ENCODE results near the gene MRPL34. TPM values are rescaled to one million over a fixed set of nuclear protein-coding genes. Genes with fewer than 3 reads are reported as not detected.

Gene MRPL34
- total RNA-seq, 2 donors from 2014 or later, result 58.1 to 62.2 TPM

GRCh38 chr19:17309198-17309964 lies 3.7 kb downstream of the MRPL34 start, which contains the start of gene DDA1:
Gene DDA1, plus strand, starts transcription at chr19:17309563. Its CDS starts 92 bp downstream, at chr19:17309655.
- Mint-ChIP-seq H3K36me3 (ENCODE audit: low read depth) (peaks cover 10% of the 10 kb centered on the region), H3K27ac (peak within 1 kb of the TSS; percentile 93), H3K9me3 (no peaks in the 10 kb centered on the region), H3K27me3 (ENCODE audit: insufficient read depth) (no peaks in the 10 kb centered on the region), H3K4me3 (peak within 1 kb of the TSS; percentile 93), H3K4me1 (peaks cover 17% of the 10 kb centered on the region)
- Histone ChIP-seq H3K9me3 (ENCODE audit: control insufficient read depth, low read length) (no peaks in the 10 kb centered on the region), H3K27me3 (ENCODE audit: control insufficient read depth, insufficient read depth, low read length, poor library complexity, severe bottlenecking) (no peaks in the 10 kb centered on the region), H3K27ac (ENCODE audit: low read depth, low read length) (no peak within 1 kb of the TSS), H3K4me3 (ENCODE audit: low read length) (peak within 1 kb of the TSS; percentile 83), H3K36me3 (ENCODE audit: control insufficient read depth, insufficient read depth, low read length) (peaks cover 19% of the 10 kb centered on the region), H3K9ac (ENCODE audit: extremely low read depth, low read length, poor library complexity, severe bottlenecking) (peak within 1 kb of the TSS; percentile 85), H3K4me1 (ENCODE audit: control insufficient read depth, insufficient read depth, low read length) (peaks cover 6% of the 10 kb centered on the region)
- TF ChIP-seq CTCF (conservative IDR thresholded peaks at IDR 0.05), result no peak
- peak; percentile 100 for DNase-seq
- 0 to 1% methylated on average over 14 to 46 of the region's 46 CpGs for WGBS, 2 experiments (ENCODE audit: insufficient coverage in 1 of 2, insufficient read length in 1 of 2)

GRCh38 chr19:17309965-17310461 lies 4.3 kb downstream of the MRPL34 start:
- H3K27ac Mint-ChIP-seq, result peak overlapping the region; percentile 93
- 8 to 29% methylated on average over 8 to 23 of the region's 23 CpGs for WGBS, 2 experiments (ENCODE audit: insufficient coverage in 1 of 2, insufficient read length in 1 of 2)
- peak overlapping the region; percentile 85 for H3K9ac ChIP-seq (ENCODE audit: extremely low read depth, low read length, poor library complexity, severe bottlenecking)
- TF ChIP-seq CTCF (conservative IDR thresholded peaks at IDR 0.05), result no peak
- no peak for DNase-seq
- no peak overlapping the region for H3K27ac ChIP-seq (ENCODE audit: low read depth, low read length)
- H3K36me3 ChIP-seq (ENCODE audit: control insufficient read depth, insufficient read depth, low read length), result peaks cover 26% of the 10 kb centered on the region
- H3K27me3 ChIP-seq (ENCODE audit: control insufficient read depth, insufficient read depth, low read length, poor library complexity, severe bottlenecking), result no peaks in the 10 kb centered on the region
- no peaks in the 10 kb centered on the region for H3K9me3 ChIP-seq (ENCODE audit: control insufficient read depth, low read length)
- H3K4me1 Mint-ChIP-seq, result peaks cover 17% of the 10 kb centered on the region
- H3K9me3 Mint-ChIP-seq, result no peaks in the 10 kb centered on the region
- H3K4me1 ChIP-seq (ENCODE audit: control insufficient read depth, insufficient read depth, low read length), result peaks cover 6% of the 10 kb centered on the region
- H3K27me3 Mint-ChIP-seq (ENCODE audit: insufficient read depth), result no peaks in the 10 kb centered on the region
- peak overlapping the region; percentile 93 for H3K4me3 Mint-ChIP-seq
- H3K36me3 Mint-ChIP-seq (ENCODE audit: low read depth), result peaks cover 11% of the 10 kb centered on the region
- H3K4me3 ChIP-seq (ENCODE audit: low read length), result peak overlapping the region; percentile 83

- 76 to 88% methylated on average over 7 to 11 of the region's 11 CpGs for WGBS, 2 experiments (ENCODE audit: insufficient coverage in 1 of 2, insufficient read length in 1 of 2)
- Mint-ChIP-seq H3K4me1 (peaks cover 13% of the 10 kb centered on the region), H3K9me3 (no peaks in the 10 kb centered on the region), H3K27me3 (ENCODE audit: insufficient read depth) (no peaks in the 10 kb centered on the region), H3K36me3 (ENCODE audit: low read depth) (peaks cover 22% of the 10 kb centered on the region), H3K4me3 (no peak overlapping the region), H3K27ac (peak overlapping the region; percentile 89)
- no peak for TF ChIP-seq CTCF (conservative IDR thresholded peaks at IDR 0.05)
- Histone ChIP-seq H3K4me1 (ENCODE audit: control insufficient read depth, insufficient read depth, low read length) (peaks cover 6% of the 10 kb centered on the region), H3K9me3 (ENCODE audit: control insufficient read depth, low read length) (no peaks in the 10 kb centered on the region), H3K27ac (ENCODE audit: low read depth, low read length) (no peak overlapping the region), H3K9ac (ENCODE audit: extremely low read depth, low read length, poor library complexity, severe bottlenecking) (peak overlapping the region; percentile 17), H3K27me3 (ENCODE audit: control insufficient read depth, insufficient read depth, low read length, poor library complexity, severe bottlenecking) (no peaks in the 10 kb centered on the region), H3K36me3 (ENCODE audit: control insufficient read depth, insufficient read depth, low read length) (peaks cover 36% of the 10 kb centered on the region), H3K4me3 (ENCODE audit: low read length) (no peak overlapping the region)
- DNase-seq, result peak; percentile 68
Measured at GRCh38 chr19:17311455-17312188, 6.0 kb downstream of the MRPL34 start.

Measured in endodermal cell (in vitro differentiated cells).